GM12801 (cell line): ENCODE data around the gene MORN5.

ENCODE experiments used
- TF ChIP-seq, protein P1 (sequence below): IDR thresholded peaks from one replicate; pipeline ENCODE4 v1.5.1; 2011; ENCODE audit warnings: control low read depth; ENCODE audit not compliant: insufficient read length; ENCODE audit errors: extremely low read depth

Gene MORN5

DNA sequence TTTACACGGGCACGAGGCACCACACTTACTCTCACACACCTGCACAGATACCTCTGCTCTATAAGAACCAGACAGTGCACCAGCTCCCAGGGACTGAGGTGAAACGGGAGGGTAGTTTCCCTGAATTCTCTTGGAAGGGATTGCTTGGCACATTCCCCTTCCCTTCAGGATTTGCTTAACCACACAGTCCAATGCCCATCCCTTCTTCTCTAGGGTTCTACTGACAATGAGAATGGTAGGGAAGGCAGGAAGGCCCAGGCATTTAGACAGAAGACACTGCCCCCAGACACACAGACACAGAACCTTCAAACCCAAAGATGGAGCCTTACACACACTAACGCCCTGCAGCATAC is 69.8 kb downstream of the MORN5 start:
- TF ChIP-seq, protein P1, sequence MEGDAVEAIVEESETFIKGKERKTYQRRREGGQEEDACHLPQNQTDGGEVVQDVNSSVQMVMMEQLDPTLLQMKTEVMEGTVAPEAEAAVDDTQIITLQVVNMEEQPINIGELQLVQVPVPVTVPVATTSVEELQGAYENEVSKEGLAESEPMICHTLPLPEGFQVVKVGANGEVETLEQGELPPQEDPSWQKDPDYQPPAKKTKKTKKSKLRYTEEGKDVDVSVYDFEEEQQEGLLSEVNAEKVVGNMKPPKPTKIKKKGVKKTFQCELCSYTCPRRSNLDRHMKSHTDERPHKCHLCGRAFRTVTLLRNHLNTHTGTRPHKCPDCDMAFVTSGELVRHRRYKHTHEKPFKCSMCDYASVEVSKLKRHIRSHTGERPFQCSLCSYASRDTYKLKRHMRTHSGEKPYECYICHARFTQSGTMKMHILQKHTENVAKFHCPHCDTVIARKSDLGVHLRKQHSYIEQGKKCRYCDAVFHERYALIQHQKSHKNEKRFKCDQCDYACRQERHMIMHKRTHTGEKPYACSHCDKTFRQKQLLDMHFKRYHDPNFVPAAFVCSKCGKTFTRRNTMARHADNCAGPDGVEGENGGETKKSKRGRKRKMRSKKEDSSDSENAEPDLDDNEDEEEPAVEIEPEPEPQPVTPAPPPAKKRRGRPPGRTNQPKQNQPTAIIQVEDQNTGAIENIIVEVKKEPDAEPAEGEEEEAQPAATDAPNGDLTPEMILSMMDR, result no peak

DNA sequence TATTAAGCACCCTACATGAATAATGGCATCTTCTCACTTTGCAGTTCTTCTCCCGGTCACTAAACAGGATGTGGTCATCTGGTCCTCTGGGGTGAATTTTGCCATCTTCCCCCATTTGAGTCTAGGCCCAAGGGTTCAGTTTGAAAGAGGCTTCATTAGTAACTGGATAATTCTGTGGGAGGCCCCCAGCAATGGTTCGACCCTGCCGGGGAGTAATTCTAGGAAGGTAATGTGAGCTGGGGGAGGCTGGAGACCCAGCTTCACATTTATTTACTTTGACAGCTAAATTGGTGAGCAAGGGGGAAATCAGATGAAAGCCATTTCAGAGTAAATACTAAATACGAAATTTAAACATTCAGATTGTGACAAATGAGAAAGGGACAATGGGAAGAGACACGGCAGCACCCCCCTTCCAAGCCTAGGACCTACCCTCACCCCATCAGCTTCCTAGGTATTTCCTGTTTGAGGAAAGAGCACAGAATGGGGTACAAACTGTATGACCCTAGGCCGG is 73.1 kb downstream of the MORN5 start:
- TF ChIP-seq, protein P1, result no peak

GRCh38 chr9:122234022-122234748 is 74.5 kb downstream of the MORN5 start:
- TF ChIP-seq, protein P1, result no peak

DNA sequence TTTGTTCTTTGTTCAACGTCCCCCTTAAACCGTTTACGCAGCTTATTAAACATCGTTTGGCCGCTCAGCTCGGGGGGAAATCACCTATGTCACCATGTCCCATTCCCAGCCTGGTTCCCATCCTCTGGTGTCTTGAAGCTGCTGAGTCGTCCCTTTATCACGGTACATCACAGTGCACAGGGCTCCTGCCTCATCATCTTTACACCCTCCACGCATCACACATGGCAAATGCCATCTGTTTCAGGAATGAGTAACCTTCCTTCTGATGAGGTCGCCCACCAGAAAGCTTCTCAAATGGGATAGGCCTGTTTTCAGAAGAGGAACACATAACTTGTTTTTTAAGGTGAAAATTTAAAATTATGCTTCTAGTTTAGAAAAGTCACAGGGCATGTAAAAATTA is 77.0 kb downstream of the MORN5 start:
- TF ChIP-seq, protein P1, result no peak

- TF ChIP-seq, protein P1, result no peak
These were observed 80.0 kb downstream of the MORN5 start for GRCh38 chr9:122239722-122240121.

DNA sequence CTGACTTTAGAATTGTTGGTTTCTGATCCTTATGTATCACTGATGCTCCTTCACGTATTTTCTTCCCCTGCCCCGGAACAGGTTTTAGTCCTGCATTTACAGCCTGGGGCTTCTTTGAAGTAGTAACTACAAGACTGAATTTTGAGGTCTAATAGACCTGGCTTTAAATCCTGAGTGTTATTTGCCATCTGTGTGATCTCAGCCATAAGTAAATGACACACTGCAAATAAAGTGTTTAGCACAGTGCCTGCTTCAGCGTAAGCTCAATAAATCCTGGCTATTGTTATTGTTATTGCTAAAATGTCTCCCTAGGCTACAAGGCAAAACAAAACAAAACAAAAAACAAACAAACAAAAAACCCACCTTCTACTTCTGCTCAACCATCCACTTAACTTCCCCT is 84.6 kb downstream of the MORN5 start:
- TF ChIP-seq, protein P1, result no peak

- TF ChIP-seq, protein P1, result no peak
These were observed 87.0 kb downstream of the MORN5 start for GRCh38 chr9:122246666-122247065.
